OCI-LY1 (cell line): ENCODE data around the gene ZNF814.
A peak's percentile ranks its signal among the peaks of the same experiment; 100 is the strongest.

Source experiments
- H2AFZ ChIP-seq: fragments of 200-600 bp; sonication (generic), shearing (Covaris generic); 2 replicates; pipeline ENCODE4 v1.6.0; 2014; ENCODE audit warnings: antibody characterized with exemption, mild to moderate bottlenecking, low read length
- H3F3A ChIP-seq: fragments of 200-600 bp; sonication (generic), shearing (Covaris generic); 2 replicates; pipeline ENCODE4 v1.6.0; 2014; ENCODE audit warnings: mild to moderate bottlenecking, antibody characterized with exemption, low read length, moderate library complexity; ENCODE audit not compliant: insufficient read depth
- H3K27ac ChIP-seq: fragments of 200-600 bp; sonication (generic); 2 replicates; pipeline ENCODE4 v1.5.1; 2014; ENCODE audit warnings: low read length, mixed run types, mild to moderate bottlenecking, low read depth; ENCODE audit not compliant: poor library complexity, severe bottlenecking
- H3K27me3 ChIP-seq: fragments of 200-600 bp; sonication (generic); 2 replicates; pipeline ENCODE4 v1.6.0; 2014; ENCODE audit warnings: antibody characterized with exemption, mild to moderate bottlenecking, low read length, moderate library complexity; ENCODE audit not compliant: insufficient read depth
- H3K36me3 ChIP-seq: fragments of 200-600 bp; sonication (generic); 2 replicates; pipeline ENCODE4 v1.6.1; 2014; ENCODE audit warnings: mild to moderate bottlenecking, antibody characterized with exemption, low read length, moderate library complexity, mixed read lengths; ENCODE audit not compliant: insufficient read depth
- H3K4me1 ChIP-seq: fragments of 200-600 bp; sonication (generic); 2 replicates; pipeline ENCODE4 v1.5.1; 2014; ENCODE audit warnings: mild to moderate bottlenecking, low read length, moderate library complexity; ENCODE audit not compliant: insufficient read depth, severe bottlenecking
- H3K4me2 ChIP-seq: fragments of 200-600 bp; sonication (generic), shearing (Covaris generic); 2 replicates; pipeline ENCODE4 v1.6.1; 2014; ENCODE audit warnings: low read length
- H3K4me3 ChIP-seq: fragments of 200-600 bp; sonication (generic); 2 replicates; pipeline ENCODE4 v1.5.1; 2014; ENCODE audit warnings: low read length, low read depth, mild to moderate bottlenecking, mixed read lengths; ENCODE audit not compliant: poor library complexity, severe bottlenecking
- H3K79me2 ChIP-seq: fragments of 200-600 bp; shearing (Covaris generic); 2 replicates; pipeline ENCODE4 v1.6.1; 2016; ENCODE audit warnings: mixed run types, low read length, mixed read lengths; ENCODE audit not compliant: insufficient read depth
- H3K9ac ChIP-seq: fragments of 200-600 bp; sonication (generic), shearing (Covaris generic); 2 replicates; pipeline ENCODE4 v1.6.1; 2014; ENCODE audit warnings: mild to moderate bottlenecking, low read length, mixed read lengths
- H3K9me2 ChIP-seq: fragments of 200-600 bp; sonication (generic), shearing (Covaris generic); 2 replicates; pipeline ENCODE4 v1.6.1; 2014; ENCODE audit warnings: low read depth, mild to moderate bottlenecking, low read length, mixed read lengths
- H3K9me3 ChIP-seq: fragments of 200-600 bp; shearing (Covaris generic); 2 replicates; pipeline ENCODE4 v1.6.1; 2014; ENCODE audit warnings: low read length, mixed read lengths
- H4K20me1 ChIP-seq: fragments of 200-600 bp; sonication (generic), shearing (Covaris generic); 2 replicates; pipeline ENCODE4 v1.6.0; 2016; ENCODE audit warnings: mild to moderate bottlenecking, low read length; ENCODE audit not compliant: insufficient read depth
- CTCF ChIP-seq: fragments of 200-600 bp; sonication (generic), shearing (Covaris generic); IDR thresholded peaks from 2 replicates; pipeline ENCODE4 v1.5.1; 2017; ENCODE audit warnings: mild to moderate bottlenecking, antibody characterized with exemption, low read length, moderate library complexity, mixed read lengths
- EZH2 ChIP-seq: fragments of 200-600 bp; sonication (generic), shearing (Covaris generic); IDR thresholded peaks from 2 replicates; pipeline ENCODE4 v1.8.0; 2017; ENCODE audit warnings: borderline replicate concordance, mixed run types, mild to moderate bottlenecking, antibody characterized with exemption, low read length, moderate library complexity, mixed read lengths

Gene ZNF814

GRCh38 chr19:57820599-57820998 is 68.2 kb downstream of the ZNF814 start:
- Histone ChIP-seq H3F3A (no peaks in the 10 kb centered on the region), H3K27ac (peak overlapping the region; percentile 64), H3K9me2 (no peaks in the 10 kb centered on the region), H2AFZ (no peak overlapping the region), H3K4me2 (peak overlapping the region; percentile 90), H3K9ac (peak overlapping the region; percentile 98), H4K20me1 (no peaks in the 10 kb centered on the region), H3K4me1 (peaks cover 29% of the 10 kb centered on the region), H3K4me3 (peak overlapping the region; percentile 98), H3K36me3 (peaks cover 37% of the 10 kb centered on the region), H3K79me2 (peaks cover 46% of the 10 kb centered on the region), H3K9me3 (no peaks in the 10 kb centered on the region), H3K27me3 (no peaks in the 10 kb centered on the region)
- TF ChIP-seq CTCF (no peak), EZH2 (no peak)

- Histone ChIP-seq H3K9me3 (no peaks in the 10 kb centered on the region), H3K27me3 (no peaks in the 10 kb centered on the region), H3K79me2 (peaks cover 39% of the 10 kb centered on the region), H3F3A (no peaks in the 10 kb centered on the region), H3K36me3 (peaks cover 28% of the 10 kb centered on the region), H3K27ac (peak overlapping the region; percentile 64), H3K4me1 (peaks cover 34% of the 10 kb centered on the region), H2AFZ (no peak overlapping the region), H4K20me1 (no peaks in the 10 kb centered on the region), H3K4me2 (peak overlapping the region; percentile 90), H3K9ac (peak overlapping the region; percentile 98), H3K4me3 (peak overlapping the region; percentile 98), H3K9me2 (no peaks in the 10 kb centered on the region)
- peak; percentile 28; the same call in 1 of the 2 replicates for TF ChIP-seq CTCF
- TF ChIP-seq EZH2, result no peak
These were observed 69.2 kb downstream of the ZNF814 start for GRCh38 chr19:57819475-57820148.

GRCh38 chr19:57818378-57818777 is 70.5 kb downstream of the ZNF814 start:
- H3K36me3 ChIP-seq, result peaks cover 18% of the 10 kb centered on the region; the same call in 1 of the 2 replicates
- peak overlapping the region; percentile 98; the same call in 1 of the 2 replicates for H3K9ac ChIP-seq
- no peak for TF ChIP-seq EZH2
- TF ChIP-seq CTCF, result no peak
- no peaks in the 10 kb centered on the region for H4K20me1 ChIP-seq
- peak overlapping the region; percentile 98 for H3K4me3 ChIP-seq
- peaks cover 37% of the 10 kb centered on the region for H3K79me2 ChIP-seq
- H3K4me2 ChIP-seq, result peak overlapping the region; percentile 90; the same call in 1 of the 2 replicates
- H3K4me1 ChIP-seq, result peaks cover 42% of the 10 kb centered on the region
- H3F3A ChIP-seq, result no peaks in the 10 kb centered on the region
- no peak overlapping the region for H2AFZ ChIP-seq
- no peak overlapping the region for H3K27ac ChIP-seq
- H3K9me2 ChIP-seq, result no peaks in the 10 kb centered on the region
- no peaks in the 10 kb centered on the region for H3K9me3 ChIP-seq
- H3K27me3 ChIP-seq, result no peaks in the 10 kb centered on the region
